ENCODE results near the gene C2CD4B.

DNA sequence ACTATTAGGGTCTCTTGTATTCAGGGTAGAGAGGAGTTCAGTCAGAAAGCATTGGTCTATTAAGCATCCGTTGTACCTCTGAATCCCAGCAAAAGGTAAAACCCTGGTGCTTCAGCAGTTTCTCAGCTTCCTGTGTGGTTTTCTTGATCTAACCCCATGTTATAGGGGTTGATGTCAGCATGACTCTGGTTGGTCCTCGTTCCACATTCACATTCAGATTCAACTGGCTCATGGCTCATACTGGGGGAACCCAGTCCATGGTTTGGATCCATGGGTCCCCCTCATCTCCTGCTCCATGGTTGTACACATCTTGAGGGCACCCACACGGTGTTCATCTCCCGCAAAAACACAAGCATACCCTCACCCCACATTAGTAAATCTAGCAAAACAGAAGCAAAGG lies 47.7 kb upstream of the C2CD4B start:
- TF ChIP-seq, protein P1, sequence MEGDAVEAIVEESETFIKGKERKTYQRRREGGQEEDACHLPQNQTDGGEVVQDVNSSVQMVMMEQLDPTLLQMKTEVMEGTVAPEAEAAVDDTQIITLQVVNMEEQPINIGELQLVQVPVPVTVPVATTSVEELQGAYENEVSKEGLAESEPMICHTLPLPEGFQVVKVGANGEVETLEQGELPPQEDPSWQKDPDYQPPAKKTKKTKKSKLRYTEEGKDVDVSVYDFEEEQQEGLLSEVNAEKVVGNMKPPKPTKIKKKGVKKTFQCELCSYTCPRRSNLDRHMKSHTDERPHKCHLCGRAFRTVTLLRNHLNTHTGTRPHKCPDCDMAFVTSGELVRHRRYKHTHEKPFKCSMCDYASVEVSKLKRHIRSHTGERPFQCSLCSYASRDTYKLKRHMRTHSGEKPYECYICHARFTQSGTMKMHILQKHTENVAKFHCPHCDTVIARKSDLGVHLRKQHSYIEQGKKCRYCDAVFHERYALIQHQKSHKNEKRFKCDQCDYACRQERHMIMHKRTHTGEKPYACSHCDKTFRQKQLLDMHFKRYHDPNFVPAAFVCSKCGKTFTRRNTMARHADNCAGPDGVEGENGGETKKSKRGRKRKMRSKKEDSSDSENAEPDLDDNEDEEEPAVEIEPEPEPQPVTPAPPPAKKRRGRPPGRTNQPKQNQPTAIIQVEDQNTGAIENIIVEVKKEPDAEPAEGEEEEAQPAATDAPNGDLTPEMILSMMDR (IDR thresholded peaks at IDR 0.05; ENCODE audit: insufficient read depth, low read length), result no peak
- TF ChIP-seq POLR2AphosphoS5 (IDR thresholded peaks at IDR 0.05; ENCODE audit: low read depth) (no peak), SPI1 (IDR thresholded peaks at IDR 0.05; ENCODE audit: borderline replicate concordance, low read depth) (no peak), GABPA (IDR thresholded peaks at IDR 0.05; ENCODE audit: low read depth) (no peak)
- TF ChIP-seq, protein P2, sequence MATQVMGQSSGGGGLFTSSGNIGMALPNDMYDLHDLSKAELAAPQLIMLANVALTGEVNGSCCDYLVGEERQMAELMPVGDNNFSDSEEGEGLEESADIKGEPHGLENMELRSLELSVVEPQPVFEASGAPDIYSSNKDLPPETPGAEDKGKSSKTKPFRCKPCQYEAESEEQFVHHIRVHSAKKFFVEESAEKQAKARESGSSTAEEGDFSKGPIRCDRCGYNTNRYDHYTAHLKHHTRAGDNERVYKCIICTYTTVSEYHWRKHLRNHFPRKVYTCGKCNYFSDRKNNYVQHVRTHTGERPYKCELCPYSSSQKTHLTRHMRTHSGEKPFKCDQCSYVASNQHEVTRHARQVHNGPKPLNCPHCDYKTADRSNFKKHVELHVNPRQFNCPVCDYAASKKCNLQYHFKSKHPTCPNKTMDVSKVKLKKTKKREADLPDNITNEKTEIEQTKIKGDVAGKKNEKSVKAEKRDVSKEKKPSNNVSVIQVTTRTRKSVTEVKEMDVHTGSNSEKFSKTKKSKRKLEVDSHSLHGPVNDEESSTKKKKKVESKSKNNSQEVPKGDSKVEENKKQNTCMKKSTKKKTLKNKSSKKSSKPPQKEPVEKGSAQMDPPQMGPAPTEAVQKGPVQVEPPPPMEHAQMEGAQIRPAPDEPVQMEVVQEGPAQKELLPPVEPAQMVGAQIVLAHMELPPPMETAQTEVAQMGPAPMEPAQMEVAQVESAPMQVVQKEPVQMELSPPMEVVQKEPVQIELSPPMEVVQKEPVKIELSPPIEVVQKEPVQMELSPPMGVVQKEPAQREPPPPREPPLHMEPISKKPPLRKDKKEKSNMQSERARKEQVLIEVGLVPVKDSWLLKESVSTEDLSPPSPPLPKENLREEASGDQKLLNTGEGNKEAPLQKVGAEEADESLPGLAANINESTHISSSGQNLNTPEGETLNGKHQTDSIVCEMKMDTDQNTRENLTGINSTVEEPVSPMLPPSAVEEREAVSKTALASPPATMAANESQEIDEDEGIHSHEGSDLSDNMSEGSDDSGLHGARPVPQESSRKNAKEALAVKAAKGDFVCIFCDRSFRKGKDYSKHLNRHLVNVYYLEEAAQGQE (IDR thresholded peaks at IDR 0.05; ENCODE audit: insufficient replicate concordance, low read depth), result no peak

Data from HL-60 (cell line).